OCI-LY1 (cell line): ENCODE measurements around the gene PRDM13.

Source experiments
- CTCF ChIP-seq: fragments of 200-600 bp; sonication (generic), shearing (Covaris generic); IDR thresholded peaks from 2 replicates; pipeline ENCODE4 v1.5.1; 2017; ENCODE audit warnings: mild to moderate bottlenecking, antibody characterized with exemption, low read length, moderate library complexity, mixed read lengths
- EZH2 ChIP-seq: fragments of 200-600 bp; sonication (generic), shearing (Covaris generic); IDR thresholded peaks from 2 replicates; pipeline ENCODE4 v1.8.0; 2017; ENCODE audit warnings: borderline replicate concordance, mixed run types, mild to moderate bottlenecking, antibody characterized with exemption, low read length, moderate library complexity, mixed read lengths

GRCh38 chr6:99604166-99605073, 2.2 kb upstream of the PRDM13 start:
- TF ChIP-seq CTCF (no peak), EZH2 (no peak)
